Heart right ventricle (tissue), 16 donors: ENCODE results near the gene VWCE. TPM values are rescaled to one million over a fixed set of nuclear protein-coding genes. Genes with fewer than 3 reads are reported as not detected.

ENCODE experiments used
- ATAC-seq, 8 donors: fragments of 200-7000 bp; cut with Tn5 transposase; one replicate each; pipeline ENCODE4 v1.9.1; 2020; ENCODE audit warnings: mild to moderate bottlenecking in 8 of 8, moderate library complexity in 8 of 8, moderate number of reproducible peaks in 1 of 8
- DNase-seq, 2 donors: peaks; one replicate each; pipeline ENCODE4 v3.0.0-alpha.2; 2020
- H3K27ac ChIP-seq, 10 donors: fragments of 200-600 bp; sonication (generic) in 2 of 10; one replicate each; pipeline versions ENCODE4 v1.5.0 to v1.8.0; 2020 to 2022; ENCODE audit warnings: mild to moderate bottlenecking in 3 of 10
- H3K27me3 ChIP-seq, 7 donors: fragments of 200-600 bp; one replicate each; pipeline ENCODE4 v1.8.0; 2021 to 2022; ENCODE audit warnings: mild to moderate bottlenecking in 2 of 7
- H3K36me3 ChIP-seq, 9 donors: fragments of 200-600 bp; sonication (generic) in 1 of 9; one replicate each; pipeline versions ENCODE4 v1.5.0 to v1.8.0; 2020 to 2022; ENCODE audit warnings: mild to moderate bottlenecking in 2 of 9
- H3K4me1 ChIP-seq, 9 donors: fragments of 200-600 bp; sonication (generic) in 1 of 9; one replicate each; pipeline versions ENCODE4 v1.5.0 to v1.8.0; 2020 to 2022; ENCODE audit warnings: mild to moderate bottlenecking in 4 of 9
- H3K4me3 ChIP-seq, 10 donors: fragments of 200-600 bp; sonication (generic) in 2 of 10; one replicate each; pipeline versions ENCODE4 v1.5.0 to v1.8.0; 2020 to 2022; ENCODE audit warnings: mild to moderate bottlenecking in 7 of 10, moderate library complexity in 2 of 10
- H3K9me3 ChIP-seq, 11 donors: fragments of 200-600 bp in 10 of 11; sonication (generic) in 2 of 11; one replicate each; pipeline versions ENCODE4 v1.5.0 to v1.8.0; 2013 to 2022; ENCODE audit warnings: mild to moderate bottlenecking in 2 of 11, control low read depth in 1 of 11, moderate library complexity in 1 of 11
- WGBS, 2 donors: extraction: QIAGEN DNeasy Blood & Tissue Kit; methylation state at CpG; one replicate each; pipeline ENCODE4 v1.1.7; 2013; ENCODE audit warnings: inconsistent platforms in 1 of 2; 5-methylcytosine and 5-hydroxymethylcytosine counted together
- intact Hi-C, 10 donors: fragments of 100-400 bp; cut with DNase I; formaldehyde crosslinking; loops; one replicate each; pipeline versions ENCODE4 v1.11.1 to v1.14.2; 2022
- polyA plus RNA-seq, 2 donors: library from polyadenylated mRNA; stranded (reverse); fragments of 200-250 nt; gene quantifications; one replicate each; pipeline ENCODE4 v1.2.3, GENCODE V29; 2013
- total RNA-seq, 10 donors: library from RNA; stranded (reverse); fragmentation: NEBNext Ultra II Directional in 3 of 10; extraction: Animal tissue kit (Norgen Biotek cat#: 25700) in 3 of 10; gene quantifications; one replicate each; pipeline versions ENCODE4 v1.2.1 to v1.2.4, GENCODE V29; 2021 to 2023
- TF ChIP-seq, protein P1 (sequence below), 9 donors: fragments of 200-600 bp; sonication (generic) in 2 of 9; IDR thresholded peaks; one replicate each; pipeline versions ENCODE4 v1.5.0 to v1.8.0; 2021 to 2022; ENCODE audit warnings: antibody characterized with exemption in 9 of 9, mild to moderate bottlenecking in 5 of 9, moderate library complexity in 1 of 9
- donor health status: Arrhythmogenic right ventricular cardiomyopathy.
- donor health status: ischemic (EF 13 %, LVEDD 7.1; RV severe dilation, severe dysfunction).
- donor health status: healthy with polysubstance abuse.
- donor health status: DM: no; HTN: yes; CAD: no.
- donor health status: DM: no; HTN: no; CAD: no.
- donor health status: ischemic (EF 25% LVEDD 6.9; RV normal size, moderate dysfunction).
- donor health status: ischemic (EF 25% LVEDD 5.7; RV mildly dilated, moderate dysfunction).
- donor health status: healthy.
- donor health status: DM: yes; HTN: yes; CAD: no.
- donor health status: Ischemic cardiomyopathy.
- donor health status: ischemic (EF 35%, LVEDD 5.7; RV mildly dilated, moderate dysfunction).
- donor health status: nonischemic (EF 11% LVEDD 7.7; RV severe dilation, severe dysfunction).
- donor health status: DM: yes; HTN: yes; CAD: no.
- donor health status: PGD.
- donor health status: ischemic (EF 29% LVEDD 5.4; RV normal size, mild dysfunction).
- donor health status: nonischemic (EF 23%, LVEDD 6.1; RV moderate dilation, normal function).

Gene VWCE
- total and polyA plus RNA-seq, 12 donors: 0.42 to 2.2 (median 0.89) TPM

DNA sequence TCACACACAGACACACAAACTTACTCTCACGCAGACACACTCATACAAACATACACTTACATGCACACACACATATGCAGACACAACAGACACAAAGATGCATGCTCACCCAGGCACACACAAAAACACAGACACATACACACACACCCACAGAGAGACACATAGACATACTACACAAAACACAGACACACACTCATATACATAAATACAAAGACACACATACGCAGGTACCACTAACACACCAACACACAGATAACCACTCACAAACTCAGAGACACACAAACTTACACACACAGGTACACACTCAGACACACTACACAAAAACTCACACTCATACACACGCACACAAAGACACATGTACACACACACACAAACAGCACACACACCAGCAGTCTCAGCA is 22.4 kb downstream of the VWCE start:
- Histone ChIP-seq H3K27ac (no peak overlapping the region), H3K4me1 (no peaks in the 10 kb centered on the region), H3K9me3 (no peaks in the 10 kb centered on the region), H3K36me3 (peaks cover 0 to 3% (median 0%) of the 10 kb centered on the region in 9 donors), H3K4me3 (no peak overlapping the region), H3K27me3 (no peaks in the 10 kb centered on the region)
- intact Hi-C loops: no loop called here
- no peak for DNase-seq
- WGBS, 2 donors: 97 to 98% methylated on average over 3 of the region's 3 CpGs
- TF ChIP-seq, protein P1, sequence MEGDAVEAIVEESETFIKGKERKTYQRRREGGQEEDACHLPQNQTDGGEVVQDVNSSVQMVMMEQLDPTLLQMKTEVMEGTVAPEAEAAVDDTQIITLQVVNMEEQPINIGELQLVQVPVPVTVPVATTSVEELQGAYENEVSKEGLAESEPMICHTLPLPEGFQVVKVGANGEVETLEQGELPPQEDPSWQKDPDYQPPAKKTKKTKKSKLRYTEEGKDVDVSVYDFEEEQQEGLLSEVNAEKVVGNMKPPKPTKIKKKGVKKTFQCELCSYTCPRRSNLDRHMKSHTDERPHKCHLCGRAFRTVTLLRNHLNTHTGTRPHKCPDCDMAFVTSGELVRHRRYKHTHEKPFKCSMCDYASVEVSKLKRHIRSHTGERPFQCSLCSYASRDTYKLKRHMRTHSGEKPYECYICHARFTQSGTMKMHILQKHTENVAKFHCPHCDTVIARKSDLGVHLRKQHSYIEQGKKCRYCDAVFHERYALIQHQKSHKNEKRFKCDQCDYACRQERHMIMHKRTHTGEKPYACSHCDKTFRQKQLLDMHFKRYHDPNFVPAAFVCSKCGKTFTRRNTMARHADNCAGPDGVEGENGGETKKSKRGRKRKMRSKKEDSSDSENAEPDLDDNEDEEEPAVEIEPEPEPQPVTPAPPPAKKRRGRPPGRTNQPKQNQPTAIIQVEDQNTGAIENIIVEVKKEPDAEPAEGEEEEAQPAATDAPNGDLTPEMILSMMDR (IDR thresholded peaks at IDR 0.05): no peak
- no peak for ATAC-seq

DNA sequence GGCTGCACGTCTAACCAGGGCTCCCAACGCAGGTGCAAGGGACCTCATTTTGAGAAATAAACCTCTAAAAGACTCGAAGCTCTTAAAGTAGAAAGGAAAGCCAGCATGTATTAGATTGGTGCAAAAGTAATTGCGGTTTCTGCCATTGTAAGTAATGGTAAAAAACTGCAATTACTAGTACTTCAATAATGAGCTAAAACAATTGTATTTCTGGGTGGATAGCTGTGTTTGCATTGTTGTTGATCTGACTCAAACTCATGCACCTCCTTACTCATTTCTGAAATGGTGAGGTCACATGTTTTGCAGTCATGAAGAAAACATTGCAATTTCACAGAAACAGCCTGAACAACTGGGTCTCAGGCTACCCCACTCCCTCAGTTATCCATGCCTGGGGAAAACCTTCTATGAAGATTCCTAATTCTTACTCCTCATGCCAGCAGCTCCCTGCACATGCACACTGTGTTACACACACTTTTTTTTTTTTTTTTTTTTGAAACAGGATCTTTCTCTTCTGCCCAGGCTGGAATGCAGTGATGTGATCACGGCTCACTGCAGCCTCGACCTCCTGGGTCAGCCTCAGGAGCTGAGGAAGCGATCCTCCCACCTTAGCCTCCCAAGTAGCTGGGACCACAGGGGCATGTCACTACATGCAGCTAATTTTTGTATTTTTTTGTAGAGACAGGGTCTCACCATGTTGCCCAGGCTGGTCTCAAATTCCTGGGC is 24.6 kb downstream of the VWCE start:
- ATAC-seq (no peak), DNase-seq (no peak)
- H3K4me1 ChIP-seq: no peaks in the 10 kb centered on the region
- intact Hi-C loops: no loop called here
- WGBS, 2 donors: 91 to 93% methylated on average over 7 of the region's 7 CpGs
- TF ChIP-seq, protein P1 (IDR thresholded peaks at IDR 0.05): no peak
- peaks cover 0 to 3% (median 0%) of the 10 kb centered on the region in 9 donors for H3K36me3 ChIP-seq
- H3K27me3 ChIP-seq: no peaks in the 10 kb centered on the region
- H3K9me3 ChIP-seq: no peaks in the 10 kb centered on the region
- H3K27ac ChIP-seq: no peak overlapping the region
- no peak overlapping the region for H3K4me3 ChIP-seq

DNA sequence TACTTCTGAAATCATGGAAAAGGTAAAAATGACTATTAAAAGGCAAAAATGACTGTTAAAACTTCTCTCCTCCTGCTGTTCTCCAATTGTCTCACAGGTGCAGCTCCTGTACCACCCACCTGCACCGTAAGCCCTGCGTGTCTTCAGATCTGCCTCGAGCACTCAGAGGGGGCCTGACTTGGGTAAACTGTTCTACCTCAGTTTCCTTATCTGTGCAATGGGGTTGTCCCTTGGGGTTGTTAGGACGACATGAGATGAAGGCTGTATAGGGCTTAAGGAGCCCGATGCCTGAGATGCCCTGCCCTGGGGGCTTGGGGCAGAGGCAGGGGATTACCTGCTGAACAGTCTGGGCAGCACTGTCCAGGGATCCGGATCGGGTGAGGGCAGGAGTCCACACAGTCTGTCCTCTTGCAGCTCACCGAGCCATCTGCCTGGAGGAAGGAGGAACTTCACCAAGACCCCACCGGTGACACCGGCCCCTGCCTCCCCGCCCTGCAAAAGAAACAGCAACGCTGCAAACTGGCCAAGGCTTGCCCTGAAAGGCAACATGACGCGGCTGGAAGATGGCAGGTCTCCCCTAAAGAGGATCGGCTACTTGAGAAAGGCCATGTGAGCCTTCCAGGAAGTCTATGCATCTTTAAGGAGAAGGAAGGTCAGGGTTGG is 26.4 kb downstream of the VWCE start:
- intact Hi-C loops: no loop called here
- H3K9me3 ChIP-seq: no peaks in the 10 kb centered on the region
- H3K4me3 ChIP-seq: no peak overlapping the region
- 92% methylated on average over 15 of the region's 15 CpGs for WGBS, 2 donors
- H3K4me1 ChIP-seq: no peaks in the 10 kb centered on the region
- H3K27me3 ChIP-seq: no peaks in the 10 kb centered on the region
- TF ChIP-seq, protein P1 (IDR thresholded peaks at IDR 0.05): no peak
- no peak for ATAC-seq
- no peak overlapping the region for H3K27ac ChIP-seq
- no peaks in the 10 kb centered on the region for H3K36me3 ChIP-seq
- DNase-seq: no peak

DNA sequence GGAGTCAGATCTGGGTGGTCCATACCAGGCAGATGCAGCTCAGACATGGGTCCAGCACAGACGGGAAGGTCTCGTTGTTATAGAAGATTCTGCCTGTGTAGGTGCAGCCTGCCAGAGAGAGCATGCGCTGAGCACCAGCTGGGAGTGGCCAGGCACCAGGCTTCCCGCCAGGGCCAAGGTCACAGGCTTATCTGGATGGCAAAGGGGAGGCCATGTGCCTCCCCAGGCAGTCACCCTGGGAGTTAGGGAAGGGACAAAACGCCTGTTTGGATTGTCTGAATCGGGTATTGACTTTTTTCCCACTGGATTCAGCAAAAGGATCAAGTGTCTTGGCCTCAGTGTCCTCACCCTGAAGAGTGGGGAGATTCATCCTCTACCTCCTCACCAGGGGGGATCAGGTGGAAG is 27.7 kb downstream of the VWCE start:
- intact Hi-C loops: no loop called here
- 56 to 57% methylated on average over 6 of the region's 6 CpGs for WGBS, 2 donors
- Histone ChIP-seq H3K27ac (no peak overlapping the region), H3K4me1 (no peaks in the 10 kb centered on the region), H3K9me3 (no peaks in the 10 kb centered on the region), H3K4me3 (no peak overlapping the region), H3K36me3 (no peaks in the 10 kb centered on the region), H3K27me3 (no peaks in the 10 kb centered on the region)
- DNase-seq (no peak), ATAC-seq (no peak)
- TF ChIP-seq, protein P1 (IDR thresholded peaks at IDR 0.05): no peak
